Sigmoid colon (tissue), 7 donors: ENCODE results near the gene TMEM143. TPM values are rescaled to one million over a fixed set of nuclear protein-coding genes. Genes with fewer than 3 reads are reported as not detected.

ENCODE experiments used
- DNase-seq: peaks from one replicate; pipeline ENCODE4 v3.0.0-alpha.2; 2019
- H3K27ac ChIP-seq, 4 donors: fragments of 200-600 bp; sonication (generic); one replicate each; pipeline ENCODE4 v1.5.1; 2016 to 2019; ENCODE audit warnings: mild to moderate bottlenecking in 1 of 4
- H3K27me3 ChIP-seq, 3 donors: fragments of 200-600 bp; sonication (generic); one replicate each; pipeline ENCODE4 v1.5.1; 2019; ENCODE audit warnings: mild to moderate bottlenecking in 1 of 3
- H3K36me3 ChIP-seq, 4 donors: fragments of 200-600 bp; sonication (generic); one replicate each; pipeline ENCODE4 v1.5.1; 2016 to 2019
- H3K4me1 ChIP-seq, 4 donors: fragments of 200-600 bp; sonication (generic); one replicate each; pipeline ENCODE4 v1.5.1; 2017 to 2019
- H3K4me3 ChIP-seq, 4 donors: fragments of 200-600 bp; sonication (generic); one replicate each; pipeline ENCODE4 v1.5.1; 2017 to 2019; ENCODE audit warnings: mild to moderate bottlenecking in 2 of 4, moderate library complexity in 1 of 4
- H3K9me3 ChIP-seq, 4 donors: fragments of 200-600 bp in 3 of 4; sonication (generic) in 3 of 4; one replicate each; pipeline versions ENCODE4 v1.5.1 to v1.6.1; 2013 to 2019
- EP300 ChIP-seq, 4 donors: sonication (generic); formaldehyde crosslinking; IDR thresholded peaks; one replicate each; pipeline ENCODE4 v1.6.1; 2017; ENCODE audit warnings: antibody characterized with exemption in 4 of 4
- POLR2A ChIP-seq, 2 donors: fragments of 450-650 bp; IDR thresholded peaks; one replicate each; pipeline ENCODE4 v1.6.1; 2016; ENCODE audit warnings: antibody characterized with exemption in 2 of 2, mild to moderate bottlenecking in 2 of 2, moderate library complexity in 2 of 2
- POLR2AphosphoS5 ChIP-seq, 4 donors: sonication (generic); formaldehyde crosslinking; IDR thresholded peaks; one replicate each; pipeline ENCODE4 v1.6.1; 2017; ENCODE audit warnings: antibody characterized with exemption in 4 of 4
- WGBS, 2 donors: extraction: QIAGEN DNeasy Blood & Tissue Kit; methylation state at CpG; one replicate each; pipeline ENCODE4 v1.1.7; 2013; 5-methylcytosine and 5-hydroxymethylcytosine counted together
- intact Hi-C: fragments of 100-400 bp; cut with DNase I; formaldehyde crosslinking; loops from one replicate; pipeline ENCODE4 v1.15.1; 2023
- polyA plus RNA-seq, 3 donors: library from polyadenylated mRNA; stranded (reverse); fragments of 200-250 nt; gene quantifications; one replicate each; pipeline ENCODE4 v1.2.3, GENCODE V29; 2013
- total RNA-seq, 4 donors: library from RNA; depleted of rRNA; stranded (reverse); fragments of >200 nt; gene quantifications; one replicate each; pipeline ENCODE4 v1.1.0, GENCODE V29; 2016
- TF ChIP-seq, protein P1 (sequence below), 4 experiments: fragments of 450-650 bp in 3 of 4; fragments of 200-600 bp in 1 of 4; IDR thresholded peaks; one replicate each; pipeline ENCODE4 v1.5.1; 2016 to 2019; ENCODE audit warnings: antibody characterized with exemption in 4 of 4, mild to moderate bottlenecking in 3 of 4, moderate library complexity in 2 of 4
- donor health status: healthy with polysubstance abuse.
- donor health status: Bipolar disorder and iron deficiency.
- donor health status: healthy.

The TMEM143 gene
- total and polyA plus RNA-seq, 7 donors: 4.2 to 8.9 (median 6.8) TPM

DNA sequence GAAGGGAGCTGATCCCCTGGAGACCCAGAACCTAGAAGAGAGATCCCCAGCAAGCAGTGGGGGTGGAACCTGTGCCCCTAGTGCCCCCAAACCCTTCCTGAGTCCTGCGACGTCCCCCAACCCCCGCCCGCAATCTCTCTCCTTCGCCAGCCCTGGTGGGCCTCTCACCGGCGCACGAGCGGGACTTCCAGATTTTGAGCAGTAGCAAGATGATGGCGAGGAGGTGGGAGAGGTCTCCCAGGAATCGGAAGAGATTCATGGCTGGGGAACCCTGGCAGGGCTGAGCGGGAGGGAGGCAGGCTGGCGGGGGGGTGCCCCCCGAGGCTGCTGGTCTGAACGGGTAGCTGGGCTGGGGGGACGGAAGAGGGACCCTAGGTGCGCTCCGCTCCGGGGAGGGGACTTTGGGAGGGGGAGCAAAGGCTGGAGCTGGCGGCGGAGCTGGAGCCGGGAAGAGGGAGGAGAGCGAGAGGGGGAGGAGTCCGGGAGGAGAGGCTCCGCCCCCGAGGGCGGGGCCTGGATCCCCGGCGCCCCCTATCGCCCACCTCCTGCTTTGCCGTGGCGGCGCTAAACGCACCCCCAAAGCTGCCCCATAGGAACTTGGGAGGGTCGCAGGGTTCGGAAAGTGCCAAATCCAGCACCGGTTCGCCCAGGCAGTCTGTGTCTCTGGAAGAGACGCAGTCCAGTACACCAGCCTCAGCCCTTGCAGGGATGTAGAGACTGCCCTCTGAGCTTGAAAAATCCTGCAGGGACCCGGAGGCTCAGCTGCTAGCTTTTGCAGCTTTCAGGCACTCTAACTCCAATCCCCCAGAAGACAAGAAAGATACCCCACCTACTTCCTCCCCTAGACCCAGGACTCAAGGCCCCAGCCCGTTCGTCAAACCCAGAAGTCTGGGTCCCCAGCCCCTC, 27.6 kb upstream of the TMEM143 start, which contains the start of gene KDELR1:
TSS of gene KDELR1 (minus strand) at position 452 of the 906 bp plus-strand sequence. CDS start at position 259, 193 bp downstream.
- WGBS, 2 donors: 3 to 4% methylated on average over 42 of the region's 42 CpGs
- peak; percentile 89 for DNase-seq

DNA sequence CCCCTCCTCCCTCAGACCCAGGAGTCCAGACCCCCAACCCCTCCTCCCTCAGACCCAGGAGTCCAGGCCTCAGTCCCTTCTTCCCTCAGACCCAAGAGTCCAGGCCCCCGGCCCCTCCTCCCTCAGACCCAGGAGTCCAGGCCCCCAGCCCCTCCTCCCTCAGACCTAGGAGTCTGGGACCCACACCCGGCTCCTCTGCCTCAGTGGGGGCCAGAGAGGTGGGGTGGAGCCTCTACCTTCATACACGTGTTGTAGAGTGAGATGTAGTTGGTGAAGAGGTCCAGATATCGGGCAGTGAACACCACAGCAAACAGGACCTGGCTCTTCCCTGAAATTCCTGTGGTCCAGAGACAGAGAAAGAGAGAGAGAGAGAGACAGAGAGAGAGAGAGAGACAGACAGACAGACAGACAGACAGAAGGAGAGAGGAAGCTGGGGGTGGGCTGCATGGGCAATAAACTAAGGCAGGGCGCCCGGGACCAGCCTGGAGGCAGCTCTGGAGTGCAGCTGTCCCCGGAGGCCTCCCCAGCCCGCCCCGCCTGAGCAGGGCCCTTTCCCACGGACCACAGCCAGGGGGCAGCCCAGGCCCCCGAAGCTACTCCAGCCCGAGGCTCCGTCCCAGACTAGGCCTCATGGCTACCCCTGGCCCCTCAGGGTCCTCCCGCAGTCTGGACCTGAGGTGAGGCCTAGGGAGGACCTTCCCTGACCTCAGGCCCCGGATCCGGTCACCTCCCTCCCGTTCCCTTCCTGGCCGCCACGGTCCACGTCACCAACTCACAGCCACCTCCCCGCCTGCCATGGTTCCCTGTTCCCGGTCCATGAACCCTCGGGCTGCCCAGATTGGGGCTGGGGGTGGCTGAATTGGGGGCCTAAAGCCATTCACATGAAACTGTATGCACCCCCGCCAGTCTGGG, 26.7 kb upstream of the TMEM143 start:
- TF ChIP-seq EP300 (IDR thresholded peaks at IDR 0.05) (no peak), POLR2AphosphoS5 (IDR thresholded peaks at IDR 0.05) (peak in 2 of 4 donors; percentile 16 to 40)
- TF ChIP-seq, protein P1, sequence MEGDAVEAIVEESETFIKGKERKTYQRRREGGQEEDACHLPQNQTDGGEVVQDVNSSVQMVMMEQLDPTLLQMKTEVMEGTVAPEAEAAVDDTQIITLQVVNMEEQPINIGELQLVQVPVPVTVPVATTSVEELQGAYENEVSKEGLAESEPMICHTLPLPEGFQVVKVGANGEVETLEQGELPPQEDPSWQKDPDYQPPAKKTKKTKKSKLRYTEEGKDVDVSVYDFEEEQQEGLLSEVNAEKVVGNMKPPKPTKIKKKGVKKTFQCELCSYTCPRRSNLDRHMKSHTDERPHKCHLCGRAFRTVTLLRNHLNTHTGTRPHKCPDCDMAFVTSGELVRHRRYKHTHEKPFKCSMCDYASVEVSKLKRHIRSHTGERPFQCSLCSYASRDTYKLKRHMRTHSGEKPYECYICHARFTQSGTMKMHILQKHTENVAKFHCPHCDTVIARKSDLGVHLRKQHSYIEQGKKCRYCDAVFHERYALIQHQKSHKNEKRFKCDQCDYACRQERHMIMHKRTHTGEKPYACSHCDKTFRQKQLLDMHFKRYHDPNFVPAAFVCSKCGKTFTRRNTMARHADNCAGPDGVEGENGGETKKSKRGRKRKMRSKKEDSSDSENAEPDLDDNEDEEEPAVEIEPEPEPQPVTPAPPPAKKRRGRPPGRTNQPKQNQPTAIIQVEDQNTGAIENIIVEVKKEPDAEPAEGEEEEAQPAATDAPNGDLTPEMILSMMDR (IDR thresholded peaks at IDR 0.05): peak; percentile 42 to 82 (median 74)
- intact Hi-C loops: loop anchor here (1.0 to 5.0 kb wide), 3 partner anchors 26 to 102 kb away; partner anchors contain the start of gene SYNGR4

More for the DNA sequence above, 27.6 kb upstream of the TMEM143 start, which contains the start of gene KDELR1:
- Histone ChIP-seq H3K27ac (peak within 1 kb of the TSS; percentile 87 to 94 (median 93)), H3K27me3 (peaks cover 26 to 46% (median 44%) of the 10 kb centered on the region in 3 donors), H3K36me3 (peaks cover 0 to 31% (median 25%) of the 10 kb centered on the region in 4 donors), H3K4me1 (peaks cover 0 to 36% (median 30%) of the 10 kb centered on the region in 4 donors), H3K4me3 (peak within 1 kb of the TSS; percentile 74 to 98 (median 90)), H3K9me3 (no peaks in the 10 kb centered on the region)
- TF ChIP-seq POLR2A (IDR thresholded peaks at IDR 0.05): peak; percentile 64 to 70
- TF ChIP-seq, protein P1 (IDR thresholded peaks at IDR 0.05): peak in 3 of 4 experiments; percentile 68 to 93 (median 75)
- TF ChIP-seq EP300 (IDR thresholded peaks at IDR 0.05): no peak
- peak; percentile 78 to 85 (median 78) for TF ChIP-seq POLR2AphosphoS5 (IDR thresholded peaks at IDR 0.05)
- intact Hi-C loops: loop anchor here (1.0 to 5.0 kb wide), 3 partner anchors 27 to 101 kb away; partner anchors contain the start of gene SYNGR4

DNA sequence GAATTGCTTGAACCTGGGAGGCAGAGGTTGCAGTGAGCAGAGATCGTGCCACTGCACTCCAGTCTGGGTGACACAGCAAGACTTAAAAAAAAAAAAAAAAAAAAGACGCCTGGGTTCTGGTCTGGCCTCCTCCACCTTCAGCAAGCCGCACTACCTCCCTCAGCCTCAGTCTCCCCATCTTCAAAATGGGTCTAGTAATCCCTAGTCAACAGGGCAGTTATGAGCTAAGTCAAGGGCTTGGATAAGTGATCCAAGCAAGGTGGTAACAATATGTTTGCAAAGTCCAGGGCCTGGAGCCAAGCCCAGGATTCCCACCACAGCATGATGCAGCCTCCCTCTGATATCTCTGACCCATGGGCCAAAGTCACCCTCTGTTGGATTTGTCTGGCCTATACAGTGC, 23.2 kb upstream of the TMEM143 start:
- H3K36me3 ChIP-seq: peaks cover 24 to 75% (median 58%) of the 10 kb centered on the region in 4 donors
- TF ChIP-seq POLR2AphosphoS5 (IDR thresholded peaks at IDR 0.05) (no peak), POLR2A (IDR thresholded peaks at IDR 0.05) (no peak), EP300 (IDR thresholded peaks at IDR 0.05) (no peak)
- TF ChIP-seq, protein P1 (IDR thresholded peaks at IDR 0.05): no peak
- 93 to 95% methylated on average over 3 of the region's 3 CpGs for WGBS, 2 donors
- no peak for DNase-seq
- peaks cover 0 to 18% (median 14%) of the 10 kb centered on the region in 4 donors for H3K4me1 ChIP-seq
- peaks cover 0 to 2% (median under 1%) of the 10 kb centered on the region in 3 donors for H3K27me3 ChIP-seq
- no peak overlapping the region for H3K4me3 ChIP-seq
- no peak overlapping the region for H3K27ac ChIP-seq
- intact Hi-C loops: no loop called here
- H3K9me3 ChIP-seq: no peaks in the 10 kb centered on the region

More for the DNA sequence above, 26.7 kb upstream of the TMEM143 start:
- WGBS, 2 donors: 2 to 6% methylated on average over 24 of the region's 24 CpGs
- no peaks in the 10 kb centered on the region for H3K9me3 ChIP-seq
- peak; percentile 82 for DNase-seq
- H3K27me3 ChIP-seq: peaks cover 17 to 36% (median 34%) of the 10 kb centered on the region in 3 donors
- peak overlapping the region; percentile 87 to 94 (median 93) for H3K27ac ChIP-seq
- peak overlapping the region; percentile 74 to 98 (median 90) for H3K4me3 ChIP-seq
- peaks cover 0 to 36% (median 30%) of the 10 kb centered on the region in 4 donors for H3K4me1 ChIP-seq
- H3K36me3 ChIP-seq: peaks cover 6 to 40% (median 30%) of the 10 kb centered on the region in 4 donors

DNA sequence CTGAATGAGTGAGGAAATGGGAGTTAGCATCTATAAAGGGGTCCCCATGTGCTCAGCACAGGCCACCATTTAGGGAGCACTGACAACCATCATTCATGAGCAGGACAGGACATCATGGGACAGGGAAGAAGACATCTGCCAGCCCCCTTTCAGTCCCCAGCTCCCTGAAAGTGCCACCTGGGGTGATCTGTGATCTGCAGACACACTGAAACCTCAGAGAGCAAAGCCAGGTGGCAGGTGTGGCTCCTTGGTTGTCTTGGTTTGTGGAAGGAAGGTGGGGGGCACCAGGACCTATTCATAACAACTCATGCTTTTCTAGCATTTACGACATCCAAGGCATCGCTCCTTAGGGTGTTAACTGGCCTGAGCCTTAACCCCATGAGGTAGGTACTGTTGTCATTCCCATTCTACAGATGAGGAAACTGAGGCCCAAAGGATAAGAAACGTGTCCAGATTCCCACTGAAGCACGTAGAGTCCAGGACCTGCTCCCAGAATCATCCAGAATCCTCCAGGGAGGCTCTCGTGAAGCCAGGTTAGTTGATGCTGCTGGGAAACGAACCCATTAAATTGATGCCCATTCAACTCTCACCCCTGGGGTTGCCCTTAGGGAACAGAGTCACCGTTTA, 21.8 kb upstream of the TMEM143 start:
- H3K36me3 ChIP-seq: peaks cover 24 to 87% (median 58%) of the 10 kb centered on the region in 4 donors
- peaks cover 0 to 17% (median 14%) of the 10 kb centered on the region in 4 donors for H3K4me1 ChIP-seq
- intact Hi-C loops: no loop called here
- TF ChIP-seq, protein P1 (IDR thresholded peaks at IDR 0.05): no peak
- TF ChIP-seq EP300 (IDR thresholded peaks at IDR 0.05) (no peak), POLR2A (IDR thresholded peaks at IDR 0.05) (no peak), POLR2AphosphoS5 (IDR thresholded peaks at IDR 0.05) (no peak)
- DNase-seq: no peak
- H3K27me3 ChIP-seq: no peaks in the 10 kb centered on the region
- no peak overlapping the region for H3K27ac ChIP-seq
- 87 to 93% methylated on average over 7 of the region's 7 CpGs for WGBS, 2 donors
- no peak overlapping the region for H3K4me3 ChIP-seq
- H3K9me3 ChIP-seq: no peaks in the 10 kb centered on the region
